Measurements from ENCODE around the gene MBNL1. TPM values are rescaled to one million over a fixed set of nuclear protein-coding genes. Genes with fewer than 3 reads are reported as not detected.
"Not testable (repeated sequence)": the region's sequence is repeated elsewhere in the genome, so short reads cannot be mapped to it uniquely, and the experiment has no call there.

The MBNL1 gene
- polyA plus RNA-seq, 1 donor from 2014 or later, result 12.7 TPM

DNA sequence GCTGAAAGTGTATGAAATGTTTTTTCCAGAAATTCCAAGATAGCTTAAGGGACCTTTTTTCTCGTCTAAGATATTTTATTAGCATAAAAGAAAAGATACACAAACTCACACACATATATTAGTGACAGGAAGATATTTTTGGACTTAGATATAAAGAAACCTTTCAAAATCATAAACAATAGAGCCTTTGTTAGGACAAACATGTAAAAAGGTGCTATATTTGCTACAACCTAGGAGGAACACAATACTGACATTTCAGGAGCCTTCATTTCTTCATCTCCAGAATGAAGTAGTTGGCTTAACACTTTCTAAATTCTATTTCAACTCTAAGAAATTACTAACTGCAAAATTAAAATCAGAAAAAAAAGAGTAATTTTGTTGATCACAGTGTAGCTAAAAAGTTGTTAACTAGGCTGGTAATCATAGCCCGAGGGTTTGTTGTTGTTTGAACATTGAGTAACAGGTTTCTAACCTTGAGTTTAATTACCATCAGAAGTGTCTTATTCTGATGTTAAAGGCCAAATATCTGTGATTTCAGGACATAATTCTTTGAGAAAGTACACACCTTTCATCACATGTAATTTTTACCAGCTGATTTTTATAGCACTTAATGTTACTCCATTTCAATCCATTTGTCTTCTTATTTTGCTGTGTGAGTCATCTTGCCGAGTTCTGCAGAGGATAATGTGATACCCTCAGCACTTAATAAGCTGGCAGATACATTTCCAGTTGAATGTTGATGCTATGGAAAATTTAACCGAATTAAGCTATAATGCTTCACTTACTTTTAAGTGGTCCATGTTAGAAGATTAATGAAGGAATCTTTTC, 97.3 kb downstream of the MBNL1 start:
- Histone ChIP-seq H3K79me2 (replicated peaks; ENCODE audit: insufficient read depth, low read length) (peaks cover 11% of the 10 kb centered on the region), H3K9me2 (ENCODE audit: insufficient read depth, low read length) (no peaks in the 10 kb centered on the region), H2AFZ (ENCODE audit: low read depth, low read length) (no peak overlapping the region), H4K20me1 (ENCODE audit: insufficient read depth) (no peaks in the 10 kb centered on the region), H3F3A (ENCODE audit: insufficient read depth, low read length, poor library complexity, severe bottlenecking) (no peaks in the 10 kb centered on the region), H3K27me3 (ENCODE audit: insufficient read depth, low read depth, low read length) (no peaks in the 10 kb centered on the region), H3K36me3 (ENCODE audit: insufficient read depth, low read length) (no peaks in the 10 kb centered on the region), H3K4me3 (ENCODE audit: low read length) (no peak overlapping the region), H3K9me3 (ENCODE audit: low read length) (no peaks in the 10 kb centered on the region), H3K4me2 (ENCODE audit: low read length) (no peak overlapping the region), H3K9ac (ENCODE audit: low read length) (no peak overlapping the region), H3K27ac (ENCODE audit: low read length) (no peak overlapping the region)
- TF ChIP-seq SMC3 (conservative IDR thresholded peaks at IDR 0.05; ENCODE audit: poor library complexity), result no peak
- TF ChIP-seq, protein P1, sequence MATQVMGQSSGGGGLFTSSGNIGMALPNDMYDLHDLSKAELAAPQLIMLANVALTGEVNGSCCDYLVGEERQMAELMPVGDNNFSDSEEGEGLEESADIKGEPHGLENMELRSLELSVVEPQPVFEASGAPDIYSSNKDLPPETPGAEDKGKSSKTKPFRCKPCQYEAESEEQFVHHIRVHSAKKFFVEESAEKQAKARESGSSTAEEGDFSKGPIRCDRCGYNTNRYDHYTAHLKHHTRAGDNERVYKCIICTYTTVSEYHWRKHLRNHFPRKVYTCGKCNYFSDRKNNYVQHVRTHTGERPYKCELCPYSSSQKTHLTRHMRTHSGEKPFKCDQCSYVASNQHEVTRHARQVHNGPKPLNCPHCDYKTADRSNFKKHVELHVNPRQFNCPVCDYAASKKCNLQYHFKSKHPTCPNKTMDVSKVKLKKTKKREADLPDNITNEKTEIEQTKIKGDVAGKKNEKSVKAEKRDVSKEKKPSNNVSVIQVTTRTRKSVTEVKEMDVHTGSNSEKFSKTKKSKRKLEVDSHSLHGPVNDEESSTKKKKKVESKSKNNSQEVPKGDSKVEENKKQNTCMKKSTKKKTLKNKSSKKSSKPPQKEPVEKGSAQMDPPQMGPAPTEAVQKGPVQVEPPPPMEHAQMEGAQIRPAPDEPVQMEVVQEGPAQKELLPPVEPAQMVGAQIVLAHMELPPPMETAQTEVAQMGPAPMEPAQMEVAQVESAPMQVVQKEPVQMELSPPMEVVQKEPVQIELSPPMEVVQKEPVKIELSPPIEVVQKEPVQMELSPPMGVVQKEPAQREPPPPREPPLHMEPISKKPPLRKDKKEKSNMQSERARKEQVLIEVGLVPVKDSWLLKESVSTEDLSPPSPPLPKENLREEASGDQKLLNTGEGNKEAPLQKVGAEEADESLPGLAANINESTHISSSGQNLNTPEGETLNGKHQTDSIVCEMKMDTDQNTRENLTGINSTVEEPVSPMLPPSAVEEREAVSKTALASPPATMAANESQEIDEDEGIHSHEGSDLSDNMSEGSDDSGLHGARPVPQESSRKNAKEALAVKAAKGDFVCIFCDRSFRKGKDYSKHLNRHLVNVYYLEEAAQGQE (IDR thresholded peaks at IDR 0.05; ENCODE audit: borderline replicate concordance), result no peak

DNA sequence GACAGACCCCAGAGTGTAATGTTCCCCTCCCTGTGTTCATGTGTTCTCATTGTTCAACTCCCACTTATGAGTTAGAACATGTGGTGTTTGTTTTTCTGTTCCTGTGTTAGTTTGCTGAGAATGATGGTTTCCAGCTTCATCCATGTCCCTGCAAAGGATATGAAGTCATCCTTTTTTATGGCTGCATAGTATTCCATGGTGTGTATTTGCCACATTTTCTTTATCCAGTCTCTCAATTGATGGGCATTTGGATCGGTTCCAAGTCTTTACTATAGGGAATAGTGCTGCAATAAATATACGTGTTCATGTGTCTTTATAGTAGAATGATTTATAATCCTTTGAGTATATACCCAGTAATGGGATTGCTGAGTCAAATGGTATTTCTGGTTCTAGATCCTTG, 98.5 kb downstream of the MBNL1 start:
- H3K79me2 ChIP-seq (replicated peaks; ENCODE audit: insufficient read depth, low read length), result peaks cover 11% of the 10 kb centered on the region
- not testable (repeated sequence) for H3F3A ChIP-seq (ENCODE audit: insufficient read depth, low read length, poor library complexity, severe bottlenecking); H3K9me3 ChIP-seq (ENCODE audit: low read length); H3K4me3 ChIP-seq (ENCODE audit: low read length); H2AFZ ChIP-seq (ENCODE audit: low read depth, low read length); H4K20me1 ChIP-seq (ENCODE audit: insufficient read depth); H3K9me2 ChIP-seq (ENCODE audit: insufficient read depth, low read length); H3K36me3 ChIP-seq (ENCODE audit: insufficient read depth, low read length); H3K27me3 ChIP-seq (ENCODE audit: insufficient read depth, low read depth, low read length); H3K4me2 ChIP-seq (ENCODE audit: low read length); H3K27ac ChIP-seq (ENCODE audit: low read length); H3K9ac ChIP-seq (ENCODE audit: low read length)

DNA sequence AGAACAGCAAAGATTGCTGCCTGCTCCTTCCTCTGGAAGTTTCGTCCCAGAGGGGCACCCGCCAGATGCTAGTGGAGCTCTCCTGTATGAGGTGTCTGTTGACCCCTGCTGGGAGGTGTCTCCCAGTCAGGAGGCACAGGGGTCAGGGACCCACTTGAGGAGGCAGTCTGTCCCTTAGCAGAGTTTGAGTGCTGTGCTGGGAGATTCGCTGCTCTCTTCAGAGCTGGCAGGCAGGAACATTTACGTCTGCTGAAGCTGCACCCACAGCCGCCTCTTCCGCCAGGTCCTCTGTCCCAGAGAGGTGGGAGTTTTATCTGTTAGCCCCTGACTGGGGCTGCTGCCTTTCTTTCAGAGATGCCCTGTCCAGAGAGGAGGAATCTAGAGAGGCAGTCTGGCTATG, 103.9 kb downstream of the MBNL1 start:
- H3K36me3 ChIP-seq (ENCODE audit: insufficient read depth, low read length); H3K9ac ChIP-seq (ENCODE audit: low read length); H3K9me2 ChIP-seq (ENCODE audit: insufficient read depth, low read length); H3F3A ChIP-seq (ENCODE audit: insufficient read depth, low read length, poor library complexity, severe bottlenecking); H3K4me2 ChIP-seq (ENCODE audit: low read length); H3K4me3 ChIP-seq (ENCODE audit: low read length); H2AFZ ChIP-seq (ENCODE audit: low read depth, low read length); H4K20me1 ChIP-seq (ENCODE audit: insufficient read depth); H3K9me3 ChIP-seq (ENCODE audit: low read length); H3K27ac ChIP-seq (ENCODE audit: low read length); H3K27me3 ChIP-seq (ENCODE audit: insufficient read depth, low read depth, low read length): not testable (repeated sequence)
- peaks cover 37% of the 10 kb centered on the region for H3K79me2 ChIP-seq (replicated peaks; ENCODE audit: insufficient read depth, low read length)

DNA sequence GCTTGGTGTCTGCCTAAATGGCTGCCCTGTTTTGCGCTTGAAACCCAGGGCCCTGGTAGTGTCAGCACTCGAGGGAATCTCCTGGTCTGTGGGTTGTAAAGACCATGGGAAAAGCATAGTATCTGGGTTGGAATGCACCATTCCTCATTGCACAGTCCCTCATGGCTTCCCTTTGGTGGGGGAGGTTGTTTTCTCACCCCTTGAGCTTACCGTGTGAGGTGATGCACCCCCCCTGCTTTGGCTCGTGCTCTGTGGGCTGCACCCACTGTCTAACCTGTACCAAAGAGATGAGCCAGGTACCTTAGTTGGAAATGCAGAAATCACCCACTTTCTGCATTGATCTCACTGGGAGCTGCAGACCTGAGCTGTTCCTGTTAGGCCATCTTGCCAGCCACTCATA, 104.7 kb downstream of the MBNL1 start:
- Histone ChIP-seq H3K9me3 (ENCODE audit: low read length) (no peaks in the 10 kb centered on the region), H3K4me2 (ENCODE audit: low read length) (no peak overlapping the region), H3K9ac (ENCODE audit: low read length) (no peak overlapping the region), H3K36me3 (ENCODE audit: insufficient read depth, low read length) (no peaks in the 10 kb centered on the region), H3K9me2 (ENCODE audit: insufficient read depth, low read length) (no peaks in the 10 kb centered on the region), H3K79me2 (replicated peaks; ENCODE audit: insufficient read depth, low read length) (peaks cover 39% of the 10 kb centered on the region), H3K27me3 (ENCODE audit: insufficient read depth, low read depth, low read length) (no peaks in the 10 kb centered on the region), H3K4me3 (ENCODE audit: low read length) (no peak overlapping the region), H3F3A (ENCODE audit: insufficient read depth, low read length, poor library complexity, severe bottlenecking) (no peaks in the 10 kb centered on the region), H2AFZ (ENCODE audit: low read depth, low read length) (no peak overlapping the region), H3K27ac (ENCODE audit: low read length) (no peak overlapping the region), H4K20me1 (ENCODE audit: insufficient read depth) (no peaks in the 10 kb centered on the region)
- TF ChIP-seq, protein P1 (IDR thresholded peaks at IDR 0.05; ENCODE audit: borderline replicate concordance), result no peak
- no peak for TF ChIP-seq EZH2 (IDR thresholded peaks at IDR 0.05; ENCODE audit: borderline replicate concordance, insufficient read depth, low read length, poor library complexity, severe bottlenecking)
- TF ChIP-seq RAD21 (conservative IDR thresholded peaks at IDR 0.05), result no peak
- no peak for TF ChIP-seq POLR2AphosphoS5 (IDR thresholded peaks at IDR 0.05)
- TF ChIP-seq TAF1 (IDR thresholded peaks at IDR 0.05; ENCODE audit: low read depth), result no peak
- TF ChIP-seq, protein P2, sequence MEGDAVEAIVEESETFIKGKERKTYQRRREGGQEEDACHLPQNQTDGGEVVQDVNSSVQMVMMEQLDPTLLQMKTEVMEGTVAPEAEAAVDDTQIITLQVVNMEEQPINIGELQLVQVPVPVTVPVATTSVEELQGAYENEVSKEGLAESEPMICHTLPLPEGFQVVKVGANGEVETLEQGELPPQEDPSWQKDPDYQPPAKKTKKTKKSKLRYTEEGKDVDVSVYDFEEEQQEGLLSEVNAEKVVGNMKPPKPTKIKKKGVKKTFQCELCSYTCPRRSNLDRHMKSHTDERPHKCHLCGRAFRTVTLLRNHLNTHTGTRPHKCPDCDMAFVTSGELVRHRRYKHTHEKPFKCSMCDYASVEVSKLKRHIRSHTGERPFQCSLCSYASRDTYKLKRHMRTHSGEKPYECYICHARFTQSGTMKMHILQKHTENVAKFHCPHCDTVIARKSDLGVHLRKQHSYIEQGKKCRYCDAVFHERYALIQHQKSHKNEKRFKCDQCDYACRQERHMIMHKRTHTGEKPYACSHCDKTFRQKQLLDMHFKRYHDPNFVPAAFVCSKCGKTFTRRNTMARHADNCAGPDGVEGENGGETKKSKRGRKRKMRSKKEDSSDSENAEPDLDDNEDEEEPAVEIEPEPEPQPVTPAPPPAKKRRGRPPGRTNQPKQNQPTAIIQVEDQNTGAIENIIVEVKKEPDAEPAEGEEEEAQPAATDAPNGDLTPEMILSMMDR (IDR thresholded peaks at IDR 0.05; ENCODE audit: poor library complexity, severe bottlenecking), result no peak
- no peak for TF ChIP-seq MXI1 (conservative IDR thresholded peaks at IDR 0.05; ENCODE audit: poor library complexity, severe bottlenecking)
- TF ChIP-seq SMC3 (conservative IDR thresholded peaks at IDR 0.05; ENCODE audit: poor library complexity), result no peak
- no peak for TF ChIP-seq EP300 (conservative IDR thresholded peaks at IDR 0.05; ENCODE audit: poor library complexity, severe bottlenecking)

Measured in neural cell (in vitro differentiated cells).